Stimulated activated CD4-positive, alpha-beta T cell treated with anti-CD3 and anti-CD28 coated beads, Interleukin-12 subunit alpha, Interleukin-12 subunit beta, amount 100 ng/mL, for 4 hours (primary cell): ENCODE data around the gene DNASE1L3.
"Not testable (repeated sequence)": the region's sequence is repeated elsewhere in the genome, so short reads cannot be mapped to it uniquely, and the experiment has no call there.

ENCODE experiments used
- DNase-seq: peaks from one replicate; pipeline ENCODE4 v3.0.0-alpha.2; 2020

DNASE1L3 gene

GRCh38 chr3:58235970-58236369, 25.2 kb upstream of the DNASE1L3 start:
- no peak for DNase-seq

- DNase-seq: no peak
Observed at GRCh38 chr3:58234516-58234931, 23.8 kb upstream of the DNASE1L3 start.

GRCh38 chr3:58231666-58232065, 20.9 kb upstream of the DNASE1L3 start:
- no peak for DNase-seq

DNA sequence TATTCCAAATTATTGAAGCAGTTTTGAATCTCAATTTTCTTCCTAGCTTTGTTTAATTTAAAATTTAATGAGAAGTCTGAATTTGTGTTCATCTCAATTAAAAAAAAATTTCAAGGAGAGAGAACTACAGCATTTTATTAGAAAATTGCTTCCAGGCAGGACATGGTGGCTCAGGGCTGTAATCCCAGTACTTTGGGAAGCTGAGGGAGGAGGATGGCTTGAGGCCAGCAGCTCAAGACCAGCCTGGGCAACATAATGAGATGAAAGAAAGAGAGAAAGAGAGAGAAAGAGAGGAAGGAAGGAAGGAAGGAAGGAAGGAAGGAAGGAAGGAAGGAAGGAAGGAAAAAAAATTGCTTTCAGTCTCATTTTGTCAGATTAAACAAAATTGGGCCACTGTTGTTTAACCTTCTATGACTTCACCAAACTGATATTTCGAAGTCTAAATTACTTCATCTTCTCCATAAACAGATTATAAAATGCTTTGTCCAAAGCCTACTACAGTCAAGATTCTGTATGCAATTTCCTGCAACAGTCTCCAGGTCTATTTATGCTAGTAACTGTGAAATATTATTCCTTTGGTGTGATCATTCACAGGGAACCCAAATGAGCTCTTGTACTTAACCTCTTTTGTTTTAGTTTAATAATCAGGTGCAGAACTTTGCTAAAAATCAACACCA, 20.2 kb upstream of the DNASE1L3 start:
- DNase-seq: no peak

DNA sequence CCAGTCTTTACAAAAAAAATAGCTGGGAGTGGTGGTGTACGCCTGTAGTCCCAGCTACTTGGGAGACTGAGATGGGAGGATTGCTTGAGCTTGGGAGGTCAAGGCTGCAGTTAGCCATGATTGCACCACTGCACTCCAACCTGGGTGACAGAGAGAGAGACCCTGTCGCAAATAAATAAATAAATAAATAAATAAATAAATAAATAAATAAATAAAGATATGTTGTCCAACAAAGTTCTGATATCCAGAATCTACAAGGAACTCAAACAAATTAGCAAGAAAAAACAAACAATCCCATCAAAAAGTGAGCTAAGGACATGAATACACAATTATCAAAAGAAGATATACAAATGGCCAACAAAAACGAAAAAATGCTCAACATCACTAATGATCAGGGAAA, 17.2 kb upstream of the DNASE1L3 start:
- not testable (repeated sequence) for DNase-seq

GRCh38 chr3:58223855-58224254, 13.1 kb upstream of the DNASE1L3 start:
- DNase-seq: no peak

DNA sequence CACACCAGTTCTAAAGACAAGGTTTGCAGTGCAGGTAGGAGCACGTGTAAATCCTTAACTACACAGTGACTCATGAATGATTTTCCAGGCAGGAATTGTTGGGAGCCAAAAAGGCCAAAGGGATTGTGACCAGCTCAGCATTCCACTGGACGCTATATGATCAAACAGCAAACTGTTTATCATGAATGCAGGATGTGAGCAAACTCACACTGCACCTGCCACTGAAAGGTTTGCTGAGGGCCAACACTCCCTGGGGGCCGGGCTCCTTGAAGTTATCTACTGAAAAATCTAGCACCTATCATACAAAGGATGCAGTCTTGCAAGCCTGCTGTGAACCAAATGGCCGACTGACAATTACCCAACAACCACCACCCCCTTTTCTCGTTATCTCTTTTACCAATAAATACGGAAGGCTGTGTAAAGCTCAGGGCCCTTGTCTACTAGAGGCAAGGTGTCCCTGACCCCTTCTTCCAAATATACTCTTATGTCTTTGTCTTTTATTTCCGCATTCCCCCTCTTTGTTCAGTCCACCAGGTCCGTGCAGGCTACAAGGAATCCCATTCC, 11.5 kb upstream of the DNASE1L3 start:
- DNase-seq: no peak

- no peak for DNase-seq
Observed at GRCh38 chr3:58218904-58219303, 8.1 kb upstream of the DNASE1L3 start.

- peak; percentile 34 for DNase-seq
Observed at GRCh38 chr3:58217209-58217811, 6.5 kb upstream of the DNASE1L3 start.

DNA sequence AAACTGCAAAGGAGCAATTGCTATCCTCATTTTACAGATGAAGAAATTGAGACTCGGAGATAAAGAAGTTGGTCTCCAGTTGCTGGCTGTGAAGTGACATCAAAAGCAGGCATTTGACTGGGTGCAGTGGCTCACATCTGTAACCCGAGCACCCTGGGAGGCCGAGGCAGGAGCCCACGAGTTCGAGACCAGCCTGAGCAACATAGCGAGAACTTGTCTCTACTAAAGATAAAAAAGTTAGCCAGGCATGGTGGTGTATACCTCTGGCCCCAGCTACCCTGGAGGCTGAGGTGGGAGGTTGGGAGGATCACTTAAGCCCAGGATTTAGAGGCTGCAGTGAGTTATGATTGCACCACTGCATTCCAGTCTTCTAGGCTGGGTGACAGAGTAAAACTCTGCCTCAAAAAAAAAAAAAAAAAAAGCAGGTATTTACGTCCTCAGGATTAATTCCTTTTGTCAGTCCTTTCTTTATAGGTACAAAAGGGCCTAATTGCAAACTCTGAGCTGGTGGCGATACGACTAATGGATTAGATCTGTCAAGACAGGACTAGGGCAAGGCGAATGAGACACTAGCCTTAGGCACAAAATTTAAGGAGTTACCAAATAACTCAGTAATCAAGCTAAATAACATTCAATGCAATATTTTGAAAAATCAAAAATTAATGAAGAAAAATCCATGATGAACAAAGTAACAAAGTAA, 5.9 kb upstream of the DNASE1L3 start:
- DNase-seq: no peak

DNA sequence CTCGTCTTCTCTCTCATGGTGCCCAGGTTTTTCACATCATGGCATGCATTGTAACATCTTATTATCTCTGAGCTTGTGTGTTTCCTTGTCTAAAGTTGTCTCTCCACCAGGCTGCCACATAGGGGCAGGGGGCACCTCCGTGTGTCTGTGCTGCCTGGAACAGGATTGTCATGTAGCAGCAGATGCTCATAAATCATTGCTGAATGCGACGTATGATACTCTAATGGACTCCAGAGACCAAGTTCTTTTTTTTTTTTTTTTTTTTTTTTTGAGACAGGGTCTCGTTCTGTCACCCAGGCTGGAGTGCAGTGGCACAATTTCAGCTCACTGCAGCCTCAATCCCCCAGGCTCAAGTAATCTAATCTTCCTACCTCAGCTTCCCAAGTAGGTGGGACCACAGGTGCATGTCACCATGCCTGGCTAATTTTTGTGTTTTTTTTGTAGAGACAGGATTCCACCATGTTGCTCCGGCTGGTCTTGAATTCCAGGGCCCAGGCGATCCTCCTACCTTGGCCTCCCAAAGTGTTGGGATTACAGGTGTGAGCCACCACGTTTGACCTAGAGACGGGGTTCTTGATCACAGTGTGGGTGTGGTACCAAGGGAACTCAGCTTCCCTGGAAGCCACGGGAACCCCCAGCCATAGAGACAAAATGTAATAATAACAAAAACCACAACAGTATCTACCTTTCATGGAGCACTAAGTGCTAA, 4.7 kb upstream of the DNASE1L3 start:
- DNase-seq: no peak

DNA sequence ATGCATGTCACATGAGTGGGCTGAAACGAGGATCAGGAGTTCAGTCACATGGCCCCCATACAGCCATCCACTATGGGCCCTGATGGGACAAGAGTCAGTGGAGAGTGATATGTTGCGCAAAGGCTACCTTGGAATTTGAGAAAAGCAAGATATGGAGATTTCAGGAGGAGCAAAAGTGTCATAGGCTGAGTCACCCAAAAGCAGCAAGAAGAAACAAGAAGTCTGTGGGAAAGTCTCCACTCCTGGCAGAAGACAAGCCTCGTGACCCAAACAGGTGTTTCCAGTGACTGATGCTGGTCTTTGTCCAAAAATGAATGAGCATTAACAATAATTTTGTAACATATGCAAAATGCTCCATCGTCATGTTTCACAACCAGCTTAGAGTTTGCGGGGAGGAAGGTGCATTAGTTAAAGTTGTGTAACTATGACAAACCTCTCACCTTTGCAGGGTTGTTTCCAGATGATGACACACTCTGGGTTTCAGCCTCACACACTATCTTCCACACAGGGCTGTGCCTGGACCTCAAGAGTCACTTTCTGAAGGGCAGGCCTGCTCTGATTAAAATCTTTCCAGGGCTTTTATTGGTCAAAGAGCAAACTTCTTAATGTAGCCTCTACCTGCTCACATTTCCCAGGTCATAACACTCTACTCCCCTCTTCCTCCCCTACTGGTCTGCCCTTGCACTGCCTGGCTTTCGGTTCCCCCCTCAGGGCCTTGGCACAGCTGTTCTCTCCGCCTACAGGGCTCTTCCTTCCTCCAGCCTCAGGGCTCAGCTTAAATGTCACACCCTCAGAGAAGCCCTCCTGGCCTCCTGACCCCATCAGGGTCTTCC, 3.9 kb upstream of the DNASE1L3 start:
- DNase-seq: no peak

DNA sequence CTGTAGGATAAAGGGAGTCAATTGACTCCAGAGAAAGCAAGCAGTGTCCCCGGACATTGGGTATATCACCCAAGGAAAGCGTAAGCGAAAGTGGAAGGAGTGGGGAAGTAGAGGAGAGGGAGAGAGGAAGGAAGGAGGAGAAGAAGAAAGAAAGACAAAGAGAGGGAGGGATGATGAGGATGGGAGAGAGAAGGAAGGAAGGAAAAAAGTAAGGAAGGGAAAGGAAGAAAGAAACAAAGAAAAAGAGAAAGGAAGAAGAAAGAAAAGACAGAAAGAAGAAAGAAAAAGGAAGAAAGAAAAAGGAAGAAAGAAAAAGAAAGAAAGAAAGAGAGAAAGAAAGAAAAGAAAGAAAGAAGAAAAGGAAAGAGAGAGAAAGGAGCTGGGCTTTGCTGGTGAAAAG, 839 bp downstream of the DNASE1L3 start:
- DNase-seq: no peak

- no peak for DNase-seq
Observed at GRCh38 chr3:58207954-58208353, 2.8 kb downstream of the DNASE1L3 start.

DNA sequence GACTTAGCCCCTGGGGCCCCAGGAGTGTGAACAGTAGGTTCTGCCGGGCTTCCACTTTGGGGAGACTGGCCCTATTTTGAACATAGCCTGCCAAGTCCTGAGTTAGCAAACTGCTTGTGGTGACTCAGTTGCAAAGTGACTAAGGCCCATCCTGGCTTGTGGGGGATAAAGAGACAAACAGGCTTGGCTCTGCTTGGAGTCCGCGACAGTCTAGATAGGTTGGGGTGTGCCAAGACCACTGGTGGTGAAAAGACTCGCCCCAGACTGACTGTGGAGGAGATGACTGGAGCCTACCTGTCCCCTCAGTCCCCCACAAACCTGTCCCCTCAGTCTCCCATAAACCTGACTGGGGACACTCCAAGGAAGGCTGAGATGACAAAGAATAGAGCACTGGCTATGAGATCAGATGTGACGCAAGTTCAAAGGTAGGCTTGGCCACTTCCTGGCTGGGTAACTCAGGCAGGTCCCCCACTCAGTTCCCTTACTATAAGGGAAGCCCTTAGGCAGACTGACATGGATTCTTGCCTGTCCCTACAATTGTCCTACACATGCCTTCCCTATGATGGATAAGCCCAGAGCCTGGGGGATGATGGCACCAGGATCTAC, 4.3 kb downstream of the DNASE1L3 start:
- DNase-seq: no peak

- no peak for DNase-seq
Observed at GRCh38 chr3:58205981-58206380, 4.8 kb downstream of the DNASE1L3 start.

- DNase-seq: no peak
Observed at GRCh38 chr3:58204720-58205119, 6.1 kb downstream of the DNASE1L3 start.

GRCh38 chr3:58203541-58203940, 7.2 kb downstream of the DNASE1L3 start:
- no peak for DNase-seq

DNA sequence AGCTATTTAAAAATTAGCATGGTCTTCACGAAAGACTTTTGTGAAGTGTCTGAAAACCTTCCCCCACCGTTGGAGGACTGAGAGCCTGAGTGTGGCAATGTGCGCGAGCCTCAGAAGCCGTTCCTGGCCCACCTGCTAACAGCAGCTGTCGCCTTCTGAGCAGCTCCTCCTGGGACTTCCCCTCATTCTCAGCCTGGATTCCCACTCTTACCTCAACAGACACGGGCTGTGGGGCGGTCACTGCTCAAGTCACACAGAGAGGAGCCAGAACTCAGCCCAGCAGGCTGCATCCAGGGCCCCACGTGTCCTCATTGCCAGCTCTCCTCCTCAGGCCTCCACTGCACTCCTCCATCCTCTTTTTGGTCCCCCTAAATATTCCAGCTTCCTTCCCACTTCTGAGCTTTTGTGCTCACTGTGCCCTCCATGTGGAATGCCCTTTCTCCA, 7.8 kb downstream of the DNASE1L3 start:
- DNase-seq: no peak

- DNase-seq: not testable (repeated sequence)
Observed at GRCh38 chr3:58201451-58201850, 9.3 kb downstream of the DNASE1L3 start.

GRCh38 chr3:58200846-58201355, 9.9 kb downstream of the DNASE1L3 start:
- no peak for DNase-seq
